Suppressor macrophage treated with lipopolysaccharide for 1 hour (primary cell): ENCODE measurements around the gene DAP.
"Not testable (repeated sequence)": the region's sequence is repeated elsewhere in the genome, so short reads cannot be mapped to it uniquely, and the experiment has no call there.

Experiments
- DNase-seq, 3 donors: peaks; one replicate each; pipeline ENCODE4 v3.0.0-alpha.2; 2020 to 2022

The DAP gene

GRCh38 chr5:10649666-10650380 lies 111.2 kb downstream of the DAP start:
- DNase-seq, result no peak

- no peak for DNase-seq
These were observed 112.0 kb downstream of the DAP start for GRCh38 chr5:10648806-10649665.

GRCh38 chr5:10647640-10648039 lies 113.4 kb downstream of the DAP start:
- no peak for DNase-seq

GRCh38 chr5:10645671-10646070 lies 115.4 kb downstream of the DAP start:
- DNase-seq, result no peak

- DNase-seq, result peak in 2 of 3 donors; percentile 32 to 50
These were observed 115.9 kb downstream of the DAP start for GRCh38 chr5:10645146-10645545.

GRCh38 chr5:10644192-10644591 lies 116.8 kb downstream of the DAP start:
- DNase-seq, result no peak

GRCh38 chr5:10642367-10642766 lies 118.7 kb downstream of the DAP start:
- DNase-seq, result no peak

- DNase-seq, result no peak
These were observed 121.1 kb downstream of the DAP start for GRCh38 chr5:10639846-10640368.

- not testable (repeated sequence) for DNase-seq
These were observed 122.3 kb downstream of the DAP start for GRCh38 chr5:10638723-10639122.

GRCh38 chr5:10637944-10638343 lies 123.1 kb downstream of the DAP start:
- peak in 2 of 3 donors; percentile 27 to 30 for DNase-seq

- no peak for DNase-seq
These were observed 124.5 kb downstream of the DAP start for GRCh38 chr5:10636363-10637142.

- no peak for DNase-seq
These were observed 125.1 kb downstream of the DAP start for GRCh38 chr5:10635867-10636350.

GRCh38 chr5:10635257-10635866 lies 125.7 kb downstream of the DAP start:
- DNase-seq, result peak; percentile 84 to 92 (median 90)

GRCh38 chr5:10634562-10634961 lies 126.5 kb downstream of the DAP start:
- no peak for DNase-seq

GRCh38 chr5:10634050-10634449 lies 127.0 kb downstream of the DAP start:
- peak in 2 of 3 donors; percentile 18 to 38 for DNase-seq

- DNase-seq, result no peak
These were observed 127.6 kb downstream of the DAP start for GRCh38 chr5:10633271-10634049.

GRCh38 chr5:10632110-10632761 lies 128.8 kb downstream of the DAP start:
- peak; percentile 95 to 97 (median 96) for DNase-seq

GRCh38 chr5:10631316-10631996 lies 129.6 kb downstream of the DAP start:
- no peak for DNase-seq

- DNase-seq, result peak; percentile 59 to 75 (median 68)
These were observed 130.3 kb downstream of the DAP start for GRCh38 chr5:10630744-10631143.

GRCh38 chr5:10630126-10630525 lies 130.9 kb downstream of the DAP start:
- no peak for DNase-seq
